ACC112 (cell line): ENCODE measurements around the gene DUSP19.

ENCODE experiments used
- H2AFZ ChIP-seq: fragments of 200-600 bp; sonication (generic); one replicate; pipeline ENCODE4 v1.6.0; 2017; ENCODE audit warnings: antibody characterized with exemption, low read length; ENCODE audit not compliant: unreplicated experiment
- H3K27ac ChIP-seq: fragments of 200-600 bp; sonication (generic); 2 replicates; pipeline ENCODE4 v1.5.1; 2014; ENCODE audit warnings: low read depth, mild to moderate bottlenecking, antibody characterized with exemption, low read length, moderate library complexity
- H3K27me3 ChIP-seq: fragments of 200-600 bp; sonication (generic); 2 replicates; pipeline ENCODE4 v1.6.1; 2014; ENCODE audit warnings: mild to moderate bottlenecking, antibody characterized with exemption, low read length, moderate library complexity, mixed read lengths; ENCODE audit not compliant: insufficient read depth
- H3K36me3 ChIP-seq: fragments of 200-600 bp; sonication (generic); 2 replicates; pipeline ENCODE4 v1.6.1; 2016; ENCODE audit warnings: mild to moderate bottlenecking, antibody characterized with exemption, low read length, moderate library complexity, mixed read lengths; ENCODE audit not compliant: insufficient read depth
- H3K4me1 ChIP-seq: fragments of 200-600 bp; sonication (generic); one replicate; pipeline ENCODE4 v1.6.1; 2016; ENCODE audit warnings: low read length, mixed read lengths; ENCODE audit not compliant: insufficient read depth, unreplicated experiment, control insufficient read depth
- H3K4me3 ChIP-seq: fragments of 200-600 bp; sonication (generic); 2 replicates; pipeline ENCODE4 v1.5.1; 2014; ENCODE audit warnings: mild to moderate bottlenecking, low read depth, low read length
- H3K79me2 ChIP-seq: fragments of 200-600 bp; sonication (generic); one replicate; pipeline ENCODE4 v1.6.0; 2016; ENCODE audit warnings: low read length; ENCODE audit not compliant: control insufficient read depth, unreplicated experiment, insufficient read depth

Gene DUSP19, protein sequence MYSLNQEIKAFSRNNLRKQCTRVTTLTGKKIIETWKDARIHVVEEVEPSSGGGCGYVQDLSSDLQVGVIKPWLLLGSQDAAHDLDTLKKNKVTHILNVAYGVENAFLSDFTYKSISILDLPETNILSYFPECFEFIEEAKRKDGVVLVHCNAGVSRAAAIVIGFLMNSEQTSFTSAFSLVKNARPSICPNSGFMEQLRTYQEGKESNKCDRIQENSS

DNA sequence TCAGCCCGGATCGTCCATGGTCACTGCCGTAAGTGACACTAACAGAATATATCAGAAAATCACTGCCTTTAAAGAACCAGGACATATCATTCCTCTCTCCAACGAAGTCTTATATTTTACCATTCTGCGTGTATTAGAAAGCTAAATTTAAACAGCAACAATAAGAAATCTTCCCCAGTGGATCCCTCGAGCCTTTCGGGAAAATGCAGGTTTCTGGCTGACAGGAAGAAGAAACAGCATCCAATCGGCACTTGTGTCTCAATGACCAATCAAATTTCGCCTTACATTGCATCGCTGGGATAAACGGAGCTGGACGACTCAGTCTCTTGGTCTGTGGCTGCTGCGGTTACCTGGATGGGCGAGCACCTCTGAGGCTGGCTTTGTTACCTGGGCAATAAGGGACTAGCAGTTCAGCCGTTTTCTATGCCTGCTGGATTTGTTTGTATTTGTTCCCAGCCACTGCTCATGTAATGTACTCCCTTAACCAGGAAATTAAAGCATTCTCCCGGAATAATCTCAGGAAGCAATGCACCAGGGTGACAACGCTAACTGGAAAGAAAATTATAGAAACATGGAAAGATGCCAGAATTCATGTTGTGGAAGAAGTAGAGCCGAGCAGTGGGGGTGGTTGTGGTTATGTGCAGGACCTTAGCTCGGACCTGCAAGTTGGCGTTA lies at the start of gene DUSP19:
Gene DUSP19 (plus strand): TSS at position 284 of the 675 bp plus-strand sequence. CDS start 187 bp downstream, at position 471.
- Histone ChIP-seq H3K27me3 (peaks cover 13% of the 10 kb centered on the region), H3K4me1 (peaks cover 7% of the 10 kb centered on the region), H3K27ac (peak within 1 kb of the TSS; percentile 24), H3K4me3 (peak within 1 kb of the TSS; percentile 86), H3K79me2 (no peaks in the 10 kb centered on the region), H2AFZ (peak within 1 kb of the TSS; percentile 88), H3K36me3 (no peaks in the 10 kb centered on the region)

DNA sequence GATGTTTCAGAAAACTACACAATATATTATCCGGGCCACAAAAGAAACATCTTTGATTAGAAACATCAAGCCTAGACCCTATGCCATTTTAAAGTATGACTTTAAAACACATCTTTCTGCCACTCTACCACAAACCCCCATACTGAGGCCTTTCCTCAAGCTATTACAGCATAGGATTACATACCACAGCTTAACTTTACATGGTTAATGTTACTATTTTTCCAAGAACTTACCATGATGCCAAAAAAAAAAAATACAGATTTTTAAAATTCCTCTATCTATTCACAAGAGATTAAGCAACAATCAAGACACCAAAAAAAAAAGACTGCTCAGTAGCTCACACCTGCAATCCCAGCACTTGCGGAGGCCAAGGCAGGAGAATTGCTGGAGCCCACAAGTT lies 49.3 kb upstream of the DUSP19 start:
- Histone ChIP-seq H3K4me3 (no peak overlapping the region), H3K27ac (no peak overlapping the region), H3K4me1 (peaks cover 51% of the 10 kb centered on the region)

DNA sequence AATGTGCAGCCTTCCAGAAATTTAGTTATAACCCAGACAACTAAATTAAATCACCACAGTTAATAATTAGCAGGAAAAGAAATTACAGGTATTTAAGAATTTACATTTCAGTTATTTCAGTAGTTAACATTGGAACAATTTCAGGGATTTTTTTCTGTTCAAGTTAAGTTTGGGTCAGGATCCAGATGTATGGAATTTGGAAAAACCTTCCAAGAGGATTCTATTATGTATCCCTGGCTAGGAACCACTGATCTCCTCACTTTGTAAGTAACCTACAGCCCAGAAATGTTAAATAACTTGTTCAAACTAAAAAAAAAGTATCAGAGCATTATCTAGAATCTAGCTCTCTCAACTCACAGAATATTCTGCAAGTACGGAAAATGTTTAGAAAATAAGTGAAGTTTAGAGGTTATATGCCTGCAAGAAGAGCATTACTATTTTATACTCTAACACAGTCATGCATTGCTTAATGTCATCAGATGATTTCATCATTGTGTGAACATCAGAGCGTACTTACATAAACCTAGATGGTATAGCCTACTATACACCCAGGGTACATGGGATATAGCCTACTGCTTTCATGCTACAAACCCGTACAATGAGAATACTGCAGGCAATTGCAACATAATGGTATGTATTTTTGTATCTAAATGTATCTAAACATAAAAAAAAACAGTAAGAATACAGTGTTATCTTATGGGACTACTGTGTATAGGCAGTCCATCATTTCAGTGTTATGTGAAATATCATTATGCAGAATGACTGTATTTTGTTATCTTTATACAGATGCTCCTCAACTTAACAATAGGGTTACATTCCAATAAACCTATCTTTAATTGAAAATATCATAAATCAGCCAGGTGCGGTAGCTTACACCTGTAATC lies 46.4 kb upstream of the DUSP19 start:
- no peaks in the 10 kb centered on the region for H3K27me3 ChIP-seq
- H3K27ac ChIP-seq: no peak overlapping the region
- no peak overlapping the region for H3K4me3 ChIP-seq
- no peak overlapping the region for H2AFZ ChIP-seq
- peaks cover 53% of the 10 kb centered on the region for H3K4me1 ChIP-seq
- no peaks in the 10 kb centered on the region for H3K36me3 ChIP-seq
- peaks cover 100% of the 10 kb centered on the region for H3K79me2 ChIP-seq

More for the DNA sequence above, 49.3 kb upstream of the DUSP19 start:
- Histone ChIP-seq H2AFZ (no peak overlapping the region), H3K27me3 (no peaks in the 10 kb centered on the region), H3K36me3 (no peaks in the 10 kb centered on the region), H3K79me2 (peaks cover 99% of the 10 kb centered on the region)

DNA sequence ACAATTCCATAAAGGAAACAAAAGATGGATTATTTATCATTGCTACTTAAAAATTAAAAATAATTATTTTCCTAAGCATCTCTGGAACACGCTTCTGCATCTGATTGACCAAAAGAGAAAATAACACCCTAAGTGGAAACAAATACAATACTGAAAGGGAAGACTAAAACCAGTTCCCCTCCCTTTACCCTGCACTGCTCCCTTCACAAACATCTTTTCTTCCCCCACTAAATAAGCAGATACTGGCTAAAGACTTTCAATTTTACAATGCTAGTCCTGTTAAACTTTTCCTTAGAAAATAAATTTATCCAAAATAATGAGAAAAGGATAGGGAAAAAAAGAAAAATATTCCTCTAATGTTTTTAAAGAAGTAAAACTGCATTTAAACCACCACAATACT lies 44.6 kb upstream of the DUSP19 start:
- H3K79me2 ChIP-seq: peaks cover 92% of the 10 kb centered on the region
- no peak overlapping the region for H2AFZ ChIP-seq
- peak overlapping the region; percentile 94 for H3K4me3 ChIP-seq
- no peaks in the 10 kb centered on the region for H3K36me3 ChIP-seq
- peaks cover 53% of the 10 kb centered on the region for H3K4me1 ChIP-seq
- H3K27me3 ChIP-seq: no peaks in the 10 kb centered on the region
- H3K27ac ChIP-seq: peak overlapping the region; percentile 88

DNA sequence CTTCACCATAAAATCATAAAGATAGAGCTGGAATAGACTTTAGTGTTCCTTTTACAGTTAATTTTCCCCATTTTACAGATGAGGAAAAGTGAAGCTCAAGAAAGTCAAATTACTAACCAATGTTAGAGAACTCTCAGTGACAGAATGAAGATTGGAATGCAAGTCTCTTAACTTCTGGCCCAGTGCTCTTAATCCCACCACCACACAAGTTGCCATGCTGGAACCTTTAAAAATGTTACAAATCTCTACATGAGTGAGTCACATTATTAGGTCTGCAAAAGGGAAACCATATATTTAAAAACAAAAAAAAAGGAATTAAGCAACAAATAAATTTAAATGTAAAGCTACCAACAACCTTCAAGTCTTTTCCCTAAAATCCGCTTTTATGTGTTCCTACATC lies 43.7 kb upstream of the DUSP19 start:
- Histone ChIP-seq H2AFZ (no peak overlapping the region), H3K36me3 (no peaks in the 10 kb centered on the region), H3K4me1 (peaks cover 47% of the 10 kb centered on the region), H3K79me2 (peaks cover 84% of the 10 kb centered on the region), H3K27ac (peak overlapping the region; percentile 88), H3K27me3 (no peaks in the 10 kb centered on the region), H3K4me3 (peak overlapping the region; percentile 94)

DNA sequence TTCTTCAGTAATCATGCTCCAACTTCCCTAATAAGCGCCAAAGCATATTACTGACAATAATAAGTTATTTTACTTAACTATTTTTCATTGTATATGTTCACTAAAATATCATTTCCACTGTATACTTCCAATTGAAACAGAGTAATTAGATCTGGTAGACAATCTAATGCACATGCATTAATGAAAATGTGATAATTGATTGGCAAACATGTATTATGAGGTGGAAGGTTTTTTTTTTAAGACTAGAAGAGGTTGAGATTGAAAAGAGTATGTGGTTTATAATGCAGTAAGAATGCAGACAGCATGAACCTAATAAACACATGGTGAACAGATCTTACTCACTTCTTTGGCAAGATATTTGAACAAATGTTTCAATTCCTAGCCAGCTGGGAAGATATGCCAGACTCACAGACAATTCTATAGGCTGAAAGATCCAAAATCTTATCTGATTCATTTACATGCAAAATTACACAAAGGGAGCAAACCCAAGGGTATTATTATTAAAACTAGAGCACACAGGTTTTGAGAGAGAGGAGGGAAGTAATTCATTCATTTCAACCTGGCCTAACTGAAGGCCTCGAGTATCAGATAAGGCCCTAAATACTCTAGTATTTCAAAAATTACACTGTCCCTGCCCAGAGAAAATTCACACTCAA lies 43.1 kb upstream of the DUSP19 start:
- Histone ChIP-seq H3K27ac (peak overlapping the region; percentile 88), H3K4me1 (peaks cover 47% of the 10 kb centered on the region), H3K27me3 (no peaks in the 10 kb centered on the region), H2AFZ (no peak overlapping the region), H3K4me3 (peak overlapping the region; percentile 94), H3K36me3 (no peaks in the 10 kb centered on the region), H3K79me2 (peaks cover 77% of the 10 kb centered on the region)

DNA sequence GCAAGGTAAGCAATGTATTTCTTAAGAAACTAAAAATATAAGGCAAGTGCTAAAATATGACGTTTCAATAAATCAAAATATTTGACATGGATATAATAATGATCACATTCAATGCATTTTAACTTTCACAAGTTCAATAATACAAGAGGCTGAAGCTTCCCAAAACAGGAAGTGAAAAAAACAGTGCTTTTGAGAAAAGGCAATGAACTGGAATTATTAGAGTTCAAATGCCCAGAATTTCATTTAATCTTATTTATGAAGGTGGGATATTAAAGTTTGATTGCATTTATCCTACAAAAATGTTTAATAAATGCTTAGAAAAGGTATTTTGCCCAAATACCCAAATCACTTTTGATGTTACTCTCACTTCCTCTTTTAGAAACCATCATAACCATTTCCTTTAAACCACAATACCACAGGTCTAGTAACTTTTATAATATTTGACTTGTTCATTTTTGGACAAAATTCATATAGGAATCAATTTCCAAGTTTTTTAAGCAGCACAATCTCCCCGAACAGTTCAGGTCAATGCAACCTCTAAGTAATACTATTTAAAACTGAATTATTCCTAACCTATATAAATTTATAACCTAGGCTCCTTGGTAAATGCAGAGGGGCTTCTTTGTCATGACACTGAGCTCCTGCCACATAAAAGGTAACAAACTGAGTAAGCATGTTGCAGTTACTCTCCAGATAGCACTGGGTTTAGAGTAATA lies 42.4 kb upstream of the DUSP19 start:
- Histone ChIP-seq H2AFZ (no peak overlapping the region), H3K36me3 (no peaks in the 10 kb centered on the region), H3K4me3 (peak overlapping the region; percentile 94), H3K79me2 (peaks cover 70% of the 10 kb centered on the region), H3K27me3 (no peaks in the 10 kb centered on the region), H3K27ac (peak overlapping the region; percentile 88), H3K4me1 (peaks cover 47% of the 10 kb centered on the region)

DNA sequence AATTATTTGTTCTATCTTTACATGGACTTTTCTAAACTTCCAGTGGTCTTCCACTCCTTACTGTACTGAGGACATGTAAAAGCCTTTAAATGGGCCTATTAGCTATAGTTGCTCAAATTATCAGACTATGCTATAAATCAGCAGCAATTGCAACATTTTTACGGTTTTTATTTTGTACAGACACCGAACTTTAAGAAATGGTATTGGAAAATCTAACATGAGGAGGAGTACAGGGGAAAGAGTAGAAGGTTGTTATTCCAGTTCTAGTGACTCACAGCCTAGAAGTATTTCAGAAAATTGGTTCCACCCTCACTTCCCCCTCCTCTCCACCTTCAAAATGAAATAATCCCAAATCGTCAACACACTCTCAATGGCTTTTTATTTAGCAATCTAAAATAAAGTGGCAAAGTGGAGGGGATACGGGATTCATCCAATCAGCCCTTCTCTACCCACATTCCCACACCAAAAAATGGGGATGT lies 41.4 kb upstream of the DUSP19 start:
- peaks cover 60% of the 10 kb centered on the region for H3K79me2 ChIP-seq
- H3K4me3 ChIP-seq: peak overlapping the region; percentile 94
- peak overlapping the region; percentile 88 for H3K27ac ChIP-seq
- H3K27me3 ChIP-seq: no peaks in the 10 kb centered on the region
- H3K36me3 ChIP-seq: no peaks in the 10 kb centered on the region
- H3K4me1 ChIP-seq: peaks cover 40% of the 10 kb centered on the region
- H2AFZ ChIP-seq: peak overlapping the region; percentile 61

DNA sequence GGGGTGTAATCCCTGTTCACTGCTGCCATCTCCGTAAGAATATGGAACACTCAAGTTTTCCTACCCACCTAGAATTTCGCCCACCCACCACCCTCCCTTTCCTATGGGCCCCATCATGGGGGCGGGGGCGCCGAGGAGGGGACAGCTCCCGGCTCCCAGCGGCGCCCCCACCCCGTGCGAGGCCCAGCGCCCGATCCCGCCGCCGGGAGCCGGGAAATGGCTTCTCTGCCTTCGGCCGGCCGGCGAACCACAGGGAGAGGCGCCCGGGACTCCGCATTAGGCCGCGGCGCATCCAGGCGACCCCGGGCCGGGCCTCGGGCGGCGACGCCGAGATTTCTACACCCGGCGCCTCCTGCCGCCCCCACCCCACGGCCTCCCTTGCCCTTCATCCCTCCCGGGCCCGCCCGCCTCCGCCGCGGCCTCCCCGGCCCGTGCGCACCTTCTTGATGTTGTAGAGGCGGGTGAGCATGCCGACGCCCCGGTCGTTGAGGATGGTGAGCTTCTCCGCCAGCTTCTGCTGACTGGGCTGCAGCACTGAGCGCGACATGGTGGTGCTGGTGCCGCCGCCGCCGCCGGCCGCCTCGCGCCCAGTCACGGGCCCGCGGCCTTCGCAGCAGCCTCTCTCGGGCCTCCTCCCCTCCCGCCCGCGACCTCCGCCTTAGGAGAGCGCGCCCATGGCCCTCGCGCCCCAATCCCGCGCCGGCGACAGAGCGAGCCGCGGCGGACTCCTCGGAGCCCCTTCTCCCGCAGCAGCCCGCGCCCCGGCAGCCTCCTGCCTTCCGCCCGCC lies 40.8 kb upstream of the DUSP19 start:
- Histone ChIP-seq H3K79me2 (peaks cover 54% of the 10 kb centered on the region), H3K27ac (peak overlapping the region; percentile 88)

More for the DNA sequence above, 40.8 kb upstream of the DUSP19 start:
- Histone ChIP-seq H3K27me3 (no peaks in the 10 kb centered on the region), H3K36me3 (no peaks in the 10 kb centered on the region), H2AFZ (peak overlapping the region; percentile 61), H3K4me1 (peaks cover 33% of the 10 kb centered on the region), H3K4me3 (peak overlapping the region; percentile 94)
